Eye (tissue), 1 donor: Measurements from ENCODE around the gene ZNF513.
"Not testable (repeated sequence)": the region's sequence is repeated elsewhere in the genome, so short reads cannot be mapped to it uniquely, and the experiment has no call there.

Experiments
- DNase-seq: peaks from one replicate; pipeline ENCODE4 v3.0.0-alpha.2; 2015

The ZNF513 gene, protein sequence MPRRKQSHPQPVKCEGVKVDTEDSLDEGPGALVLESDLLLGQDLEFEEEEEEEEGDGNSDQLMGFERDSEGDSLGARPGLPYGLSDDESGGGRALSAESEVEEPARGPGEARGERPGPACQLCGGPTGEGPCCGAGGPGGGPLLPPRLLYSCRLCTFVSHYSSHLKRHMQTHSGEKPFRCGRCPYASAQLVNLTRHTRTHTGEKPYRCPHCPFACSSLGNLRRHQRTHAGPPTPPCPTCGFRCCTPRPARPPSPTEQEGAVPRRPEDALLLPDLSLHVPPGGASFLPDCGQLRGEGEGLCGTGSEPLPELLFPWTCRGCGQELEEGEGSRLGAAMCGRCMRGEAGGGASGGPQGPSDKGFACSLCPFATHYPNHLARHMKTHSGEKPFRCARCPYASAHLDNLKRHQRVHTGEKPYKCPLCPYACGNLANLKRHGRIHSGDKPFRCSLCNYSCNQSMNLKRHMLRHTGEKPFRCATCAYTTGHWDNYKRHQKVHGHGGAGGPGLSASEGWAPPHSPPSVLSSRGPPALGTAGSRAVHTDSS

DNA sequence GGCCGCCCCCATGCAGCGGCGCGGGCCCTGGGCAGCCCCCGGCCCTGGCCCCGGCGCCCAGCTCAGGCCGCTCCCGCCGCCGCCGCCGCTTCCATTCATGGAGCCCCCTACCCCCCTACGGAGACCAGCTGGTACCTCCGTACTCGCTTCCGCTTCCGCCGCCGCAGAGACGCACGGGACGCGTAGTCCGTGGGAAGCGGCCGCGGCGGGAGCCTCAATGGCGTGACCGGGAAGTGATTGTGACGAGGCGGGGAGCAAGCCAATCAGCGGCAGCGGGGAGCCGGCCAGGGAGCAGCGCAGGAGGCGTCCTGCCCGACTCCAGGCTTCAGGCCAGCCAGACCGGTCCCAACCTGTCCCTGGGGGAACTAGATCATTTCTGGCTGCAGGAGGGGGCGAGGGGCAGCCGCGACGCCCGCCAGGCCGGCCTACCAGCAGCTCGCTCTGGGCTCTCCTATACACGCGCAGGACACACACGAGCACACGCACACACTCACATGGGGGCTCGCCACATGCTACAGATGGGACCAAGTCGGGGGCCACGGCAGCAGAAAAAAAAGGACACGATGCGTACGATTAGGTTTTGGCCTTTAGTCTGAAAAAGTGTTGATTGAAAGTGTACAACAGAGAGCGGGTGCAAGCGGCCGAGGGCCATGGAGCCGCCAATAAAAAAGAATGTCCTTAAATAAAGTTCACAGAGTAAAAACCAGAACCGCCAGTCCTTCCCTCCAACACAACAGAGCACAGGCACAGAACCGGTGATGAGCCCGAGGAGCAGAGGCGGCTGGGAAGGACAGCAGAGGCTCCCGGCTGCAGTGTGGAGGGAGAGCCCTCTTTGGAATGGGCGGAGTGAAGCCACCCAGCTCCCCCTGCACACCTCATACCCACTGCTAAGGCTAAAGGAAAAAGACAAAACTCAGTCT lies at the start of gene ZNF513:
TSS of gene ZNF513 (minus strand) at position 109 of the 920 bp plus-strand sequence. CDS start 208 bp downstream, outside the sequence.
- DNase-seq = peak; percentile 98

GRCh38 chr2:27428978-27429541 lies 48.5 kb upstream of the ZNF513 start:
- DNase-seq = peak; percentile 88

DNA sequence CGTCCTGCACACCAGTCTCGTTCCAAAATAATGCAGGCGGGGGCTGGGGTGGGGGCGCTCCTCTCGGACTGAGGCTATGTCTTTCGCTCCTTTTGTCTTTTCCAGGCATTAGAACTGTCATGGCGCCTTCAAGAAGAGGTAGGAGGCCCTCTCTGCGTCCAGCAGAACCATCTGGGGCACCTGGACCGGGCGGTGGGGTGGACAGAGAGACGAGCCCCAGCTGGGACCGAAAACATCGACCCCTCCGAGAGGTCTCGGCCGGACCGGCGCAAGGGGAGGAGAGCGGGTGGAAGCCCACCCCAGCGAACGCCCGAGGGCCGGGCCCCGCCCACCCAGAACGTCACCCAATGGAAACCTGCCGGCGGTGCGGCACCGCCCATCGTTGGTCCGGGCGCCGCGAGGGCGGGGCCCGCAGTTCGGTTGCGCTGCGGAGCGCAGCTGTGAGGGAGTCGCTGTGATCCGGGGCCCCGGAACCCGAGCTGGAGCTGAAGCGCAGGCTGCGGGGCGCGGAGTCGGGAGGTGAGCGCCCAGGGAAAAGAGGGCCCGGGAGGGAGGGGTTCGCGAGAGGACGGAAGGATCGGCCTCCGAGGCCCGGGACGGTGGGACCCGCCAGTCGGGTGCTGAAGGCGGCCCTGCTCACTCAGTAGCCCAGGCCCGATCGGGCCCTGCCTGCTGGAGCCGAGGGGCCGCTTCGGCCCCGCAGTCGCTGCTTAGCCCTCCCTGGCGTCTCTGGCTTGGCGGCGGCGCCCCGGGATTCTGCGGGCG lies 47.9 kb upstream of the ZNF513 start, which contains the start of gene NRBP1:
TSS of gene NRBP1 (plus strand) at position 419 of the 765 bp plus-strand sequence. CDS start 4,643 bp downstream, outside the sequence.
- DNase-seq = peak; percentile 98

DNA sequence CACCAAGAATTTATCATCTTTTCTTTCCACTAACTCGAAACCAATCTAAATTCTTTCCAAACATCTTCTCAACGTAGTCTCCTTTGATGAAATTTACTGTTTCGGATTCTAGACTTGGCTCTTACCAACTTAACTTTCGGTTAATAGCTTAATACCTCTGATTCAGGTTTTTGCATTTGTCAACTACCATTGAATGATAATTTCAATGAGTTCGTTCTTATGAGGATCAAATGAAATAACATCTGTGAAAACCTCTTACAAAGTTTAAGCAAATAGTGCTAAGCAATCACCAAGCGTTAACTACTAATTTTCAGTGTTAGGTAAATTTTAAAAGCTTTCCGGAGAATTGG lies 47.3 kb upstream of the ZNF513 start:
- no peak for DNase-seq

GRCh38 chr2:27425039-27425438 lies 44.5 kb upstream of the ZNF513 start:
- DNase-seq = not testable (repeated sequence)

DNA sequence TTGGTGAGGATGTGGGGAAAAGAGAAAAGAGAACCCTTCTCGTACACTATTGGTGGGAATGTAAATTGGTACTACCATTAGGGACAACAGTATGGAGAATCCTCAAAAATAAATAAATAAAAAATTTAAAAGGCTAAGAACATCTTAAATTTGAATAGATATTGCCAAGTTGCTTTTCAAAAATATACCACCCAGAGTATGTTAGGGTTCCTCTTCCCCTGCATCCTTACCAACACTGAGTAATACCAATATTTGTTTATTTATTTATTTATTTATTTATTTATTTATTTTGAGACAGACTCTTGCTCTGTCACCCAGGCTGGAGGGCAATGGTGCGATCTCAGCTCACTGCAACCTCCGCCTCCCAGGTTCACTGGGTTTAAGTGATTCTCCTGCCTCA lies 42.4 kb upstream of the ZNF513 start:
- no peak for DNase-seq

DNA sequence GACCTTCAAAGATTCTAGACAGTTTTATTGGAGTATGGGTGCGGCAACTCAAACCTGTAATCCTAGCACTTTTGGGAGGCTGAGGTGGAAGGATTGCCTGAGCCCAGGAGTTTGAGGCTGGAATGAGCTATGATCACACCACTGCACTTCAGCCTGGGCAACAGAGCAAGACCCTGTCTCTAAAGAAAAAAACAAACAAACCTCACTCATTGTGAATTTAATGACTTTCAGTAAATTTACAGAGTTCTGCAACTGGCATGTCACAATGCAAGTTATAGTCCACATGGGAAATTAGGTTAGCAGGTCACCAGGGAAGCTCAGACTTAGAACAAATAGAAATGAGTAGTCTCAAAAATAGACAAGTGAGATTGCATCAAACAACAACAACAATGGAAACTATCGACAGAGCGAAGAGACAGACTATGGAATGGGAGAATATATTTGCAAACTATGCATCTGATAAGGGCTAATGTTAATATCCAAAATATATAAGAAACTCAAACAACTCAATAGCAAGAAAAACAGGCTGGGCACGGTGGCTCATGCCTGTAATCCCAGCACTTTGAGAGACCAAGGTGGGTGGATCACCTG lies 41.2 kb upstream of the ZNF513 start:
- no peak for DNase-seq

DNA sequence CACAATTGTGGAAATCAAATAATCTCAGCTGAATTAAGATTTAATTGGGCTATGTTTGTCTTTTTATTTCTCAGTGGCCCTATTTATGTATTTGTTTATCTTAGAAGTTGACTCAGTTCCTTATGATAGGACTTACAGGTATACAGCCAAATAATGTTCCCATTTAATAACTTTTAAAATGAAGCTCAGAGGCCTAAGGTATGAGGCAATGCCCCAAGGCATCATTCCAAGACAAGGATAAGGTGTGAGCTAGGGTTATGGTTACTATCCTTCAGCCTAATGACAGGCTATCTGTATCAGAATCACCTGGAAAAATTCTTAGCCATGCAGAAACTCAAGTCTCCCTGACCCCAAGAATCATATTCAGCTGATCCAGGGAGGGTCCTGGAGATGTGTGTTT lies 40.5 kb upstream of the ZNF513 start:
- DNase-seq = no peak

GRCh38 chr2:27416151-27416550 lies 35.6 kb upstream of the ZNF513 start:
- DNase-seq = no peak

DNA sequence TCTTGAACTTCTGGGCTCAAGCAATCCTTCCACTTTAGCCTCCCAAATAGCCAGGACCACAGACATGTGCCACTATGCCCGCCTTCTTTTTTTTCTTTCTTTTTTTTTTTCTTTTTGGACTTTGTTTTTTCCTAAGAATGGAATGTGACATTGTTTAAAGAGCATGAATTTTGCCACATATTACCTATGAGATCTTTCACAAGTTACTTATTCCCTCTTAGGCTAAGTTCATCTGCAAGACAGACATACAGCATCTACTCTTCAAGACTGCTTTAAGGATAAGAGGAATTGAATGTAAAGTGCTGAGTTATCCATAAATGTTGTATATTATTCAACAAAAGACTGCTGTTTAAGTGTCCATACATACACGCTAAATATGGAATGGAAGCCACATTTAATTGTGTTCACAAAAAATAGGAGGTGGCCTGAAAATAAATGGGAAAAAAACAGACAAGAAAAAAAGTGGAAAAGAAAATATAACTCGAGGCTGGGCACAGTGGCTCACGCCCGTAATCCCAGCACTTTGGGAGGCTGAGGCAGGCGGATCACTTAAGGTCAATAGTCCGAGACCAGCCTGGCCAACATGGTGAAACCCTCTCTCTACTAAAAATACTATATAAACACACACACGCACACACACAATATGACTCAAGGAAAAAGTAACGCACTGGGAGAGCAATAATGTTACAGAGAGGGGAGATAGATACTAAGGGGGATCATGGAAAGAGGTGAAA lies 32.1 kb upstream of the ZNF513 start:
- no peak for DNase-seq

- DNase-seq = peak; percentile 96
These were observed 29.0 kb upstream of the ZNF513 start, which contains the start of gene PPM1G for GRCh38 chr2:27409321-27410073. Gene PPM1G, minus strand, starts transcription at chr2:27409591. Its CDS starts 169 bp downstream, at chr2:27409422.

- no peak for DNase-seq
These were observed 28.2 kb upstream of the ZNF513 start for GRCh38 chr2:27408601-27409320.

GRCh38 chr2:27407798-27408491 lies 27.4 kb upstream of the ZNF513 start:
- DNase-seq = peak; percentile 71

DNA sequence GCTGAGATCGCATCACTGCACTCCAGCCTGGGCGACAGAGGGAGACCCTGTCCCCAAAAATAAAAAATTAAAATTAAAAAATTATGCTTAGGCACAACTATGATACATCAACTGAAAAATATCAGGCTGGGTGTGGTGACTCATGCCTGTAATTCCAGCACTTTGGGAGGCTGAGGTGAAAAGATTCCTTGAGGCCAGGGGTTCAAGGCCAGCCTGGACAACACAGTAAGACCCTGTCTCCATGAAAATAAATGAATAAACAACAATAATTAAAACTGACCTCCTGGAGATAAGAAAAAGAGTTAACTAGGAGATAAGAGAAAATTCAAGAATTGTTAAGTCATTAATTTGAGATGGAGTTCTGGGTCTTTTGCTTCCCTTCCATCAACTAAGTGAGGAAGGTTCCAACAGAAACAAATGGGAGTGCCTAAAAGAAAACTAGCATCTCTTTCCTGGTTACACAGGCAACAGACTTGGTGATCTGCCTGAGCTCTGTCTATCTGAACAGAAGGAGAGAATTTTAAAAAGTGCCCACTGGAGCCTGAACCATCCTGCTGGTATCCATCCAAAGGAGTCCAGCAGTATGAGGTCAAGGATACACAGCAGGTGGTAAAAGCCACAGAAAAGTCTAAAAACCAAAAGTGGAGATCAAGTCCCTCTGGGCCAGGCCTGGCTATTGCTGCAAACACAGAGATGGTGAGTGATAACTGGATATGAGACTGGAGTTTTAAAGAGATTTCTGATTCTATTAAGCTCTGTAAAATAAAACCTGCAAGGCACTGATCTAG lies 20.0 kb upstream of the ZNF513 start:
- no peak for DNase-seq

GRCh38 chr2:27398962-27399361 lies 18.4 kb upstream of the ZNF513 start:
- no peak for DNase-seq

GRCh38 chr2:27393225-27393624 lies 12.7 kb upstream of the ZNF513 start:
- no peak for DNase-seq

DNA sequence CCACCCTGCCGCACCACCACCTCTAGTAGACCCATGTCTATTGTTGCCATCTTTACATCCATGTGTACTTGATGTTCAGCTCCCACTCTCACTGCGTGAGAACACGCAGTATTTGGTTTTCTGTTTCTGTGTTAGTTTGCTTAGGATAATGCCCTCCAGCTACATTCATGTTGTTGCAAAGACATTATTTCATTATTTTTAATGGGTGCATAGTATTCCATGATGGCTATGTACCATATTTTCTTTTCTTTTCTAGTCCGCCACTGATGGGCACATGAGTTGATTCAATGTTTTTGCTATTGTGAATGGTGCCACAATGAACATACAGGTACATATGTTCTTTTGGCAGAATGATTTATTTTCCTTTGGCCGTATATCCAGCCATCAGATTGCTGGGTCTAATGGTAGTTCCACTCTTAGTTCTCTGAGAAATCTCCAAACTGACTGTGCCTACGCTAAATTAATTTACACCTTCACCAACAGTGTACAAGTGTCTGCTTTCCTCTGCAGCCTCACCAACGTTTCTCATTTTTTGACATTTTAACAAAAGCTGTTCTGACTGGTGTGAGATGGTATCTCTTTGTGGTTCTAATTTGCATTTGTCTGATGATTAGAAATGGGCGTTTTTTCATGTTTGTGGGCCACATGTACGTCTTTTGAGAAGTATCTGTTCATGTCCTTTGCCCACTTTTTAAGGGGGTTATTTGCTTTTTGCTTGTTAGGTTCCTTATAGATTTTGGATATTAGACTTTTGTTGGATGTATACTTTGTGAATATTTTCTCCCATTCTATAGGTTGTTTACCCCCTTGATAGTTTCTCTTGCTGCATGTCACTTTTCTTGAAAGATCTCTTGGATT lies 10.5 kb upstream of the ZNF513 start:
- no peak for DNase-seq
